Esophagus (tissue), 2 donors: ENCODE results near the gene NHLRC3. TPM values are rescaled to one million over a fixed set of nuclear protein-coding genes. Genes with fewer than 3 reads are reported as not detected.
"Not testable (repeated sequence)": the region's sequence is repeated elsewhere in the genome, so short reads cannot be mapped to it uniquely, and the experiment has no call there.

ENCODE experiments used
- H3K27ac ChIP-seq, 2 donors: one replicate each; pipeline ENCODE4 v1.5.1; 2013; ENCODE audit warnings: low read depth in 2 of 2, mild to moderate bottlenecking in 2 of 2, inconsistent platforms in 1 of 2, low read length in 1 of 2, moderate library complexity in 1 of 2
- H3K27me3 ChIP-seq, 2 donors: one replicate each; pipeline ENCODE4 v1.6.1; 2013; ENCODE audit warnings: low read length in 2 of 2, control low read depth in 1 of 2, mild to moderate bottlenecking in 1 of 2; ENCODE audit not compliant: insufficient read depth in 2 of 2, control insufficient read depth in 1 of 2
- H3K36me3 ChIP-seq, 2 donors: one replicate each; pipeline ENCODE4 v1.6.1; 2013; ENCODE audit warnings: low read length in 1 of 2; ENCODE audit not compliant: control insufficient read depth in 2 of 2, insufficient read depth in 2 of 2
- H3K4me1 ChIP-seq, 2 donors: one replicate each; pipeline ENCODE4 v1.6.1; 2013; ENCODE audit warnings: low read length in 1 of 2; ENCODE audit not compliant: control insufficient read depth in 2 of 2, insufficient read depth in 2 of 2
- H3K4me3 ChIP-seq, 2 donors: one replicate each; pipeline ENCODE4 v1.5.1; 2013; ENCODE audit warnings: low read length in 2 of 2, mild to moderate bottlenecking in 2 of 2, low read depth in 1 of 2, moderate library complexity in 1 of 2
- H3K9me3 ChIP-seq, 2 donors: one replicate each; pipeline ENCODE4 v1.6.1; 2013; ENCODE audit warnings: mild to moderate bottlenecking in 2 of 2, low read depth in 1 of 2, low read length in 1 of 2, moderate library complexity in 1 of 2; ENCODE audit not compliant: control insufficient read depth in 2 of 2, insufficient read depth in 1 of 2
- WGBS, 2 donors: extraction: QIAGEN DNeasy Blood & Tissue Kit; methylation state at CpG; one replicate each; pipeline ENCODE4 v1.1.7; 2013; 5-methylcytosine and 5-hydroxymethylcytosine counted together
- polyA plus RNA-seq, 2 donors: library from polyadenylated mRNA; stranded (reverse); fragments of 200-250 nt; gene quantifications; one replicate each; pipeline ENCODE4 v1.2.3, GENCODE V29; 2013
- donor health status: healthy with polysubstance abuse.
- donor health status: Bipolar disorder and iron deficiency.

The NHLRC3 gene
- polyA plus RNA-seq, 2 donors = 4.3 to 6.9 TPM

GRCh38 chr13:39056018-39056417 is 17.8 kb downstream of the NHLRC3 start:
- Histone ChIP-seq H3K4me1 (no peaks in the 10 kb centered on the region), H3K36me3 (no peaks in the 10 kb centered on the region), H3K27me3 (no peaks in the 10 kb centered on the region), H3K27ac (no peak overlapping the region), H3K9me3 (no peaks in the 10 kb centered on the region), H3K4me3 (no peak overlapping the region)
- 90 to 94% methylated on average over 1 of the region's 1 CpG for WGBS, 2 donors

GRCh38 chr13:39058040-39058439 is 19.8 kb downstream of the NHLRC3 start:
- no peaks in the 10 kb centered on the region for H3K9me3 ChIP-seq
- no peak overlapping the region for H3K27ac ChIP-seq
- no peaks in the 10 kb centered on the region for H3K4me1 ChIP-seq
- no peaks in the 10 kb centered on the region for H3K36me3 ChIP-seq
- H3K27me3 ChIP-seq = no peaks in the 10 kb centered on the region
- H3K4me3 ChIP-seq = no peak overlapping the region

- Histone ChIP-seq H3K4me3 (no peak overlapping the region), H3K4me1 (no peaks in the 10 kb centered on the region), H3K9me3 (no peaks in the 10 kb centered on the region), H3K27me3 (no peaks in the 10 kb centered on the region), H3K27ac (no peak overlapping the region), H3K36me3 (no peaks in the 10 kb centered on the region)
- WGBS, 2 donors = 94 to 98% methylated on average over 4 of the region's 4 CpGs
These were observed 23.7 kb downstream of the NHLRC3 start for GRCh38 chr13:39062004-39062403.

- Histone ChIP-seq H3K4me1 (no peaks in the 10 kb centered on the region), H3K4me3 (no peak overlapping the region), H3K36me3 (no peaks in the 10 kb centered on the region), H3K27ac (no peak overlapping the region), H3K27me3 (no peaks in the 10 kb centered on the region), H3K9me3 (no peaks in the 10 kb centered on the region)
- WGBS, 2 donors = 72 to 82% methylated on average over 2 of the region's 2 CpGs
These were observed 34.6 kb downstream of the NHLRC3 start for GRCh38 chr13:39072842-39073241.

- no peaks in the 10 kb centered on the region for H3K27me3 ChIP-seq
- H3K4me3 ChIP-seq = no peak overlapping the region
- H3K27ac ChIP-seq = no peak overlapping the region
- 43 to 46% methylated on average over 3 of the region's 3 CpGs for WGBS, 2 donors
- H3K36me3 ChIP-seq = no peaks in the 10 kb centered on the region
- no peaks in the 10 kb centered on the region for H3K9me3 ChIP-seq
- no peaks in the 10 kb centered on the region for H3K4me1 ChIP-seq
These were observed 35.7 kb downstream of the NHLRC3 start for GRCh38 chr13:39073983-39074382.

GRCh38 chr13:39086251-39086945 is 48.1 kb downstream of the NHLRC3 start:
- H3K4me3 ChIP-seq, H3K27ac ChIP-seq: not testable (repeated sequence)

GRCh38 chr13:39091586-39091985 is 53.3 kb downstream of the NHLRC3 start:
- no peaks in the 10 kb centered on the region for H3K36me3 ChIP-seq
- no peaks in the 10 kb centered on the region for H3K4me1 ChIP-seq
- H3K4me3 ChIP-seq = no peak overlapping the region
- no peaks in the 10 kb centered on the region for H3K27me3 ChIP-seq
- H3K27ac ChIP-seq = no peak overlapping the region
- H3K9me3 ChIP-seq = no peaks in the 10 kb centered on the region

More at GRCh38 chr13:39086251-39086945, 48.1 kb downstream of the NHLRC3 start:
- WGBS, 2 donors = 31 to 60% methylated on average over 1 of the region's 1 CpG
- H3K36me3 ChIP-seq, H3K9me3 ChIP-seq, H3K4me1 ChIP-seq, H3K27me3 ChIP-seq: not testable (repeated sequence)

GRCh38 chr13:39095500-39095899 is 57.2 kb downstream of the NHLRC3 start:
- Histone ChIP-seq H3K9me3 (no peaks in the 10 kb centered on the region), H3K27me3 (no peaks in the 10 kb centered on the region), H3K27ac (no peak overlapping the region), H3K4me3 (no peak overlapping the region), H3K4me1 (no peaks in the 10 kb centered on the region), H3K36me3 (no peaks in the 10 kb centered on the region)
- WGBS, 2 donors = 83 to 86% methylated on average over 2 of the region's 2 CpGs

DNA sequence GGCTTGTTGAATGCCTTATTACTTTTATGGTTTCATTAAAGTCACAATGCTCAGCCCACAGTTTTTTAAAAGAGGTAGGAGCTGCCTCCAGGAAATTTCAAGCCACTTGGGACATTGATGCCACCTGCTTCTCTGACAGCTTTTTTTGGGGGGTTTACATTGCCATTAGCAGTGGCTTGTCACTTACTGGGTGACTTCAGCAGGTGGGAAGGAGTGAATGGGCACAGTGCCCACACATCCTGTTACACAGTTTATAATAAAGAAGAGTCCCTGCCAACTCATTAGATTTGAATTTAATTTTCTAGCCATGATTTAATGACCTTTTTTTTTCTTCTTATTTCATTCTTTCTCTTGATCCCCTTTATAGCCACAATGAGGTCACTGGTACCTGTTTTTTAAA is 61.0 kb downstream of the NHLRC3 start:
- Histone ChIP-seq H3K9me3 (no peaks in the 10 kb centered on the region), H3K27me3 (no peaks in the 10 kb centered on the region), H3K4me3 (no peak overlapping the region), H3K27ac (no peak overlapping the region), H3K4me1 (no peaks in the 10 kb centered on the region), H3K36me3 (no peaks in the 10 kb centered on the region)
